Anterior cingulate cortex (tissue), 58 donors: Measurements from ENCODE around the gene MTHFSD.
A peak's percentile ranks its signal among the peaks of the same experiment; 100 is the strongest.

Experiments
- DNase-seq, 58 donors: peaks; one replicate each; lab custom pipeline; 2025; lab: John Stamatoyannopoulos, UW

MTHFSD gene

GRCh38 chr16:86584726-86585721, 30.0 kb upstream of the MTHFSD start:
- no peak for DNase-seq

- DNase-seq: no peak
Measured at GRCh38 chr16:86584071-86584685, 29.1 kb upstream of the MTHFSD start.

GRCh38 chr16:86581458-86581857, 26.4 kb upstream of the MTHFSD start:
- no peak for DNase-seq

GRCh38 chr16:86580791-86581170, 25.7 kb upstream of the MTHFSD start:
- DNase-seq: no peak

- no peak for DNase-seq
Measured at GRCh38 chr16:86580063-86580790, 25.2 kb upstream of the MTHFSD start.

- DNase-seq: no peak
Measured at GRCh38 chr16:86579268-86580062, 24.4 kb upstream of the MTHFSD start.

GRCh38 chr16:86578611-86579267, 23.7 kb upstream of the MTHFSD start:
- DNase-seq: no peak

GRCh38 chr16:86578061-86578599, 23.1 kb upstream of the MTHFSD start, which contains the start of gene FOXL1:
TSS of gene FOXL1 (plus strand) at chr16:86578549. CDS start at chr16:86578724, 175 bp downstream.
- no peak for DNase-seq

- no peak for DNase-seq
Measured at GRCh38 chr16:86577314-86577971, 22.4 kb upstream of the MTHFSD start.

GRCh38 chr16:86576591-86577313, 21.7 kb upstream of the MTHFSD start:
- DNase-seq: no peak

GRCh38 chr16:86575754-86576557, 20.9 kb upstream of the MTHFSD start:
- peak in 1 of 58 donors; percentile 7 for DNase-seq

- DNase-seq: no peak
Measured at GRCh38 chr16:86575095-86575685, 20.2 kb upstream of the MTHFSD start.

- DNase-seq: no peak
Measured at GRCh38 chr16:86574646-86575045, 19.6 kb upstream of the MTHFSD start.

- DNase-seq: no peak
Measured at GRCh38 chr16:86573646-86574508, 18.8 kb upstream of the MTHFSD start.

GRCh38 chr16:86573215-86573614, 18.2 kb upstream of the MTHFSD start:
- no peak for DNase-seq

GRCh38 chr16:86572606-86573005, 17.6 kb upstream of the MTHFSD start:
- DNase-seq: no peak
